GM19455 (cell line): ENCODE results near the gene MED1.

Experiments used
- ATAC-seq: cut with Tn5 transposase; IDR thresholded peaks from one replicate; pipeline ENCODE4 v1.9.1; 2021; ENCODE audit not compliant: unreplicated experiment

The MED1 gene

DNA sequence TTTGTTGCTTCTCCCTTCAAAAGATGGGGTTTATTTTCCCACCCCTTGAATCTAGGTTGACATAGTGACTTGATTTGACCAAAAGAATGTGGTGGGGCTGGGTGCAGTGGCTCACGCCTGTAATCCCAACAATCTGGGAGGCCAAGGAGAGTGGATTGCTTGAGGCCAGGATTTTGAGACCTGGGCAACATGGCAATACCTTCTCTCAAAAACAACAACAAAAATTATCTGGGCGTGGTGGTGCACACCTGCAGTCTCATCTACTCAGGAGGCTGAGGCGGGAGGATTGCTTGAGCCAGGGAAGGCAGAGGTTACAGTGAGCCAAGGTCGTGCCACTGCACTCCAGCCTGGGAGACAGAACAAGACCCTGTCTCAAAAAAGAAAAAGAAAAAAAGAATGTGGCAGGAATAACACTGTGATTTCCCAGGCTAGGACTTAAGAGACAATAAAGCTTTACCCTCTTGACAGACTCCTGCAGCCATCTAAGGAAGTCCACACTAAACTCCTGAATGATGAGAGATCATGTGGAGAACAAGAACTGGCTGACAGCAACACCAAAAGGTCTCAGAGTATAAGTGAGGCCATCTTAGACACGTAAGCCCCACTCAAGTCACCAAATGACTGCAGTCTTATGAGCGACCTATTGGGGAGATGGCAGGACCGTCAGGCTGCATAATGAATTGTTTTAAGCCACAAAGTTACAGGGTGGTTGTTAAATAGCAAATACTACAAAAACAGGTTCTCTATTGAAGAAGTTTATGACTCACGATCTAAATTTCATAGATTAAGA is 86.6 kb downstream of the MED1 start:
- ATAC-seq = no peak

GRCh38 chr17:39361064-39361463 is 90.0 kb downstream of the MED1 start:
- ATAC-seq = no peak

GRCh38 chr17:39360537-39360936 is 90.5 kb downstream of the MED1 start:
- no peak for ATAC-seq

DNA sequence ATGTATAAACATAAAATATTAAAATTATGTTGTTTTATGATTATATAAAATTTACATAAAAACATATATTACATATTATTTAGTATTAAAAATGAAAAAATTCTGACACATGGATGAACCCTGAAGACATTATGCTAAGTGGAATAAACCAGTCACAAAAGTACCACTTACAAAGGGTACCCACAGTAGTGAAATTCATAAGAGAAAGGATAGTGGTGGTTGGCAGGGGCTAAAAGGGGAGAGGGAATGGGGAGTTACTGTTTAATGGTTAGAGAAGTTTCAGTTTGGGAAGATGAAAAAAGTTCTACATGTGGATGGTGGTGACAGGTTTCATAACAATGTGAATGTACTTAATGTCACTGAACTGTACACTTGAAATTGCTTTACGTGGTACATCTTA is 91.1 kb downstream of the MED1 start:
- ATAC-seq = no peak

GRCh38 chr17:39357986-39358385 is 93.1 kb downstream of the MED1 start:
- ATAC-seq = no peak

DNA sequence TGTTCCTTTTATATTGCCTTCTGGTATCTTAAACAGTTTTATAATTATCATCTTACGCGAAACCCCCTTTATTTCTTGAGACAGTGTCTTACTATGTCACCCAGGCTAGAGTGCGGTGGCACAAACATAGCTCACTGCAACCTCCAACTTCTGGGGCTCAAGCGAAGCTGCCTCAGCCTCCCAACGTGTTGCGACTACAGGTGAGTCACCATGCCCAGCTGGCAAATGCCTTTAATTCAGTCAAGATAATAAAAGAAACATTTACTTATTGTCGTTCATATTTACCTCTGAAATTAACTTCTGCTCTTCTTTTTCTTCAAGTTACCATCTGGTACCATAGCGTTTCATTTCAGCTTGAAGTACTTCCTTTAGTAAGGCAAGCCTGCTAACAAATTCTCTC is 93.6 kb downstream of the MED1 start:
- ATAC-seq = no peak
